Common myeloid progenitor, CD34-positive (primary cell): Measurements from ENCODE around the gene TMPRSS11E.

Experiments used
- CTCF ChIA-PET: fragments of 350-600 bp; sonication (Branson Sonifier 250); formaldehyde crosslinking; loops from one replicate; lab custom pipeline; 2021; ENCODE audit warnings: antibody characterized with exemption; lab: Charles Lee
- POLR2A ChIA-PET: fragments of 350-600 bp; sonication (Branson Sonifier 250); formaldehyde crosslinking; loops from one replicate; lab custom pipeline; 2021; ENCODE audit warnings: antibody characterized with exemption; lab: Charles Lee
- DNase-seq, 3 donors: peaks; one replicate each; pipeline versions ENCODE4 v3.0.0 to v3.0.0-alpha.2; 2013
- H3K27ac ChIP-seq, 2 experiments: 1 replicate in 1 of 2; 2 replicates in 1 of 2; pipeline ENCODE4 v1.7.0; 2013; ENCODE audit warnings: inconsistent platforms in 2 of 2, low read length in 2 of 2, mild to moderate bottlenecking in 2 of 2, low read depth in 1 of 2, moderate library complexity in 1 of 2; ENCODE audit not compliant: severe bottlenecking in 2 of 2, insufficient read depth in 1 of 2, poor library complexity in 1 of 2
- H3K27me3 ChIP-seq, 5 experiments: replicated peaks in 2 of 5; 1 replicate in 3 of 5; 2 replicates in 2 of 5; pipeline versions ENCODE4 v1.6.1 to v1.7.0; 2013; ENCODE audit warnings: low read length in 4 of 5, mild to moderate bottlenecking in 2 of 5, moderate library complexity in 2 of 5, inconsistent platforms in 1 of 5; ENCODE audit not compliant: insufficient read depth in 5 of 5, control insufficient read depth in 4 of 5
- H3K36me3 ChIP-seq, 4 experiments: 1 replicate in 2 of 4; 2 replicates in 2 of 4; pipeline versions ENCODE4 v1.6.1 to v1.7.0; 2013; ENCODE audit warnings: low read length in 3 of 4, control low read depth in 1 of 4, mild to moderate bottlenecking in 1 of 4; ENCODE audit not compliant: control insufficient read depth in 4 of 4, insufficient read depth in 4 of 4
- H3K4me1 ChIP-seq, 4 experiments: 1 replicate in 3 of 4; 2 replicates in 1 of 4; pipeline versions ENCODE4 v1.6.1 to v1.7.1; 2013; ENCODE audit warnings: low read length in 3 of 4, mild to moderate bottlenecking in 3 of 4, control low read depth in 1 of 4, inconsistent platforms in 1 of 4, moderate library complexity in 1 of 4; ENCODE audit not compliant: control insufficient read depth in 4 of 4, insufficient read depth in 4 of 4; ENCODE audit errors: control extremely low read depth in 1 of 4
- H3K4me3 ChIP-seq, 7 experiments: 1 replicate in 4 of 7; 2 replicates in 3 of 7; pipeline versions ENCODE4 v1.5.1 to v1.7.0; 2013; ENCODE audit warnings: mild to moderate bottlenecking in 7 of 7, low read length in 6 of 7, moderate library complexity in 6 of 7, inconsistent platforms in 2 of 7, low read depth in 2 of 7, control low read depth in 1 of 7; ENCODE audit not compliant: insufficient read depth in 4 of 7, control insufficient read depth in 1 of 7; ENCODE audit errors: extremely low read depth in 1 of 7
- H3K9me3 ChIP-seq, 5 experiments: 1 replicate in 4 of 5; 2 replicates in 1 of 5; pipeline versions ENCODE4 v1.6.1 to v1.7.1; 2013; ENCODE audit warnings: low read length in 4 of 5, mild to moderate bottlenecking in 2 of 5, inconsistent platforms in 1 of 5, low read depth in 1 of 5, moderate library complexity in 1 of 5; ENCODE audit not compliant: control insufficient read depth in 4 of 5, insufficient read depth in 2 of 5; ENCODE audit errors: control extremely low read depth in 1 of 5
- WGBS: methylation state at CpG from one replicate; pipeline ENCODE4 v1.1.5; 2013; ENCODE audit not compliant: insufficient coverage; 5-methylcytosine and 5-hydroxymethylcytosine counted together

TMPRSS11E gene

GRCh38 chr4:68460085-68460484 is 12.8 kb downstream of the TMPRSS11E start:
- no peaks in the 10 kb centered on the region for H3K27me3 ChIP-seq
- DNase-seq = no peak
- CTCF ChIA-PET = no interaction called here
- no peaks in the 10 kb centered on the region for H3K9me3 ChIP-seq
- WGBS = 78% methylated on average over 4 of the region's 7 CpGs
- H3K4me1 ChIP-seq = no peaks in the 10 kb centered on the region
- H3K4me3 ChIP-seq = no peak overlapping the region
- no peaks in the 10 kb centered on the region for H3K36me3 ChIP-seq
- no peak overlapping the region for H3K27ac ChIP-seq
- POLR2A ChIA-PET = no interaction called here

- POLR2A ChIA-PET = no interaction called here
- Histone ChIP-seq H3K36me3 (no peaks in the 10 kb centered on the region), H3K9me3 (no peaks in the 10 kb centered on the region), H3K27ac (no peak overlapping the region), H3K27me3 (no peaks in the 10 kb centered on the region), H3K4me1 (no peaks in the 10 kb centered on the region), H3K4me3 (no peak overlapping the region)
- WGBS = 100% methylated on average over 2 of the region's 3 CpGs
- CTCF ChIA-PET = no interaction called here
- DNase-seq = no peak
Observed at GRCh38 chr4:68461790-68462189, 14.5 kb downstream of the TMPRSS11E start.

- DNase-seq = no peak
- no peaks in the 10 kb centered on the region for H3K4me1 ChIP-seq
- no peak overlapping the region for H3K4me3 ChIP-seq
- H3K9me3 ChIP-seq = no peaks in the 10 kb centered on the region
- POLR2A ChIA-PET = no interaction called here
- no peaks in the 10 kb centered on the region for H3K27me3 ChIP-seq
- WGBS = 88% methylated on average over 1 of the region's 2 CpGs
- H3K27ac ChIP-seq = no peak overlapping the region
- CTCF ChIA-PET = no interaction called here
- no peaks in the 10 kb centered on the region for H3K36me3 ChIP-seq
Observed at GRCh38 chr4:68462691-68463090, 15.4 kb downstream of the TMPRSS11E start.

GRCh38 chr4:68463796-68464195 is 16.5 kb downstream of the TMPRSS11E start:
- H3K4me3 ChIP-seq = no peak overlapping the region
- no peaks in the 10 kb centered on the region for H3K9me3 ChIP-seq
- H3K36me3 ChIP-seq = no peaks in the 10 kb centered on the region
- POLR2A ChIA-PET = no interaction called here
- H3K4me1 ChIP-seq = no peaks in the 10 kb centered on the region
- no peaks in the 10 kb centered on the region for H3K27me3 ChIP-seq
- DNase-seq = no peak
- CTCF ChIA-PET = no interaction called here
- H3K27ac ChIP-seq = no peak overlapping the region
- no CpG with 5 or more reads among the region's 2 CpGs for WGBS

- ChIA-PET CTCF (no interaction called here), POLR2A (no interaction called here)
- DNase-seq = no peak
- H3K4me3 ChIP-seq = no peak overlapping the region
- H3K27me3 ChIP-seq = no peaks in the 10 kb centered on the region
- no peak overlapping the region for H3K27ac ChIP-seq
- WGBS = no CpG with 5 or more reads among the region's 1 CpG
- H3K4me1 ChIP-seq = no peaks in the 10 kb centered on the region
- H3K36me3 ChIP-seq = no peaks in the 10 kb centered on the region
- no peaks in the 10 kb centered on the region for H3K9me3 ChIP-seq
Observed at GRCh38 chr4:68465058-68465457, 17.8 kb downstream of the TMPRSS11E start.

- ChIA-PET POLR2A (no interaction called here), CTCF (no interaction called here)
- H3K4me1 ChIP-seq = no peaks in the 10 kb centered on the region
- no peaks in the 10 kb centered on the region for H3K27me3 ChIP-seq
- no peak overlapping the region for H3K27ac ChIP-seq
- H3K4me3 ChIP-seq = no peak overlapping the region
- H3K9me3 ChIP-seq = no peaks in the 10 kb centered on the region
- H3K36me3 ChIP-seq = no peaks in the 10 kb centered on the region
- no CpG with 5 or more reads among the region's 2 CpGs for WGBS
- DNase-seq = no peak
Observed at GRCh38 chr4:68466185-68466584, 18.9 kb downstream of the TMPRSS11E start.

- Histone ChIP-seq H3K4me3 (no peak overlapping the region), H3K4me1 (no peaks in the 10 kb centered on the region), H3K36me3 (no peaks in the 10 kb centered on the region), H3K27me3 (no peaks in the 10 kb centered on the region), H3K9me3 (no peaks in the 10 kb centered on the region), H3K27ac (no peak overlapping the region)
- 80% methylated on average over 1 of the region's 3 CpGs for WGBS
- CTCF ChIA-PET = no interaction called here
- no peak for DNase-seq
- POLR2A ChIA-PET = no interaction called here
Observed at GRCh38 chr4:68466751-68467150, 19.5 kb downstream of the TMPRSS11E start.
